Right ventricle myocardium inferior (tissue), 1 donor: Measurements from ENCODE around the gene HMSD. TPM values are rescaled to one million over a fixed set of nuclear protein-coding genes. Genes with fewer than 3 reads are reported as not detected.

Experiments
- ATAC-seq: fragments of 200-7000 bp; cut with Tn5 transposase; one replicate; pipeline ENCODE4 v1.9.1; 2020; ENCODE audit warnings: mild to moderate bottlenecking, moderate library complexity
- DNase-seq: peaks from one replicate; pipeline ENCODE4 v3.0.0; 2021; ENCODE audit errors: missing footprints
- intact Hi-C: fragments of 100-400 bp; cut with DNase I; formaldehyde crosslinking; loops from one replicate; pipeline ENCODE4 v1.11.0; 2022
- total RNA-seq: library from RNA; stranded (reverse); fragmentation: NEBNext Ultra II Directional; extraction: Animal tissue kit (Norgen Biotek cat#: 25700); gene quantifications from one replicate; pipeline ENCODE4 v1.2.1, GENCODE V29; 2021
- donor health status: DM: no; HTN: yes; CAD: no; lungs with severe emphysema.

Gene HMSD
- total RNA-seq, 1 donor from 2014 or later: not detected

GRCh38 chr18:63947051-63947790 is 1.9 kb upstream of the HMSD start:
- ATAC-seq: no peak
- intact Hi-C loops: no loop called here
- DNase-seq: no peak

GRCh38 chr18:63951302-63951705 is 2.2 kb downstream of the HMSD start:
- DNase-seq (no peak), ATAC-seq (no peak)
- intact Hi-C loops: no loop called here

GRCh38 chr18:63953811-63954210 is 4.7 kb downstream of the HMSD start:
- DNase-seq: no peak
- intact Hi-C loops: no loop called here
- no peak for ATAC-seq

- intact Hi-C loops: no loop called here
- DNase-seq (no peak), ATAC-seq (no peak)
Observed at GRCh38 chr18:63956755-63957154, 7.7 kb downstream of the HMSD start.

- ATAC-seq: no peak
- intact Hi-C loops: no loop called here
- no peak for DNase-seq
Observed at GRCh38 chr18:63960891-63961290, 11.8 kb downstream of the HMSD start.

GRCh38 chr18:63961435-63961980 is 12.4 kb downstream of the HMSD start:
- intact Hi-C loops: no loop called here
- DNase-seq (no peak), ATAC-seq (peak; percentile 37)

- intact Hi-C loops: loop anchor here (2.0 kb wide), 1 partner anchor 17 kb away; no protein-coding TSS in a partner anchor
- ATAC-seq (no peak), DNase-seq (no peak)
Observed at GRCh38 chr18:63962137-63962536, 13.0 kb downstream of the HMSD start.

GRCh38 chr18:63963615-63964256 is 14.6 kb downstream of the HMSD start:
- no peak for DNase-seq

GRCh38 chr18:63964908-63965307 is 15.8 kb downstream of the HMSD start:
- intact Hi-C loops: loop anchor here (2.0 kb wide), 1 partner anchor 30 kb away; no protein-coding TSS in a partner anchor
- ATAC-seq (no peak), DNase-seq (no peak)

More at GRCh38 chr18:63963615-63964256, 14.6 kb downstream of the HMSD start:
- ATAC-seq: no peak
- intact Hi-C loops: loop anchor here (2.0 kb wide), 2 partner anchors 15 to 31 kb away; no protein-coding TSS in a partner anchor

- ATAC-seq (no peak), DNase-seq (no peak)
- intact Hi-C loops: loop anchor here (2.0 kb wide), 1 partner anchor 29 kb away; no protein-coding TSS in a partner anchor
Observed at GRCh38 chr18:63965716-63966330, 16.7 kb downstream of the HMSD start.

- intact Hi-C loops: no loop called here
- DNase-seq: peak; percentile 97
Observed at GRCh38 chr18:63969942-63970808, 21.1 kb downstream of the HMSD start, which contains the start of gene SERPINB8. Gene SERPINB8, plus strand, starts transcription at chr18:63970081. Its CDS starts 8,228 bp downstream, at chr18:63978309.

GRCh38 chr18:63970809-63971205 is 21.7 kb downstream of the HMSD start:
- intact Hi-C loops: no loop called here
- ATAC-seq: peak; percentile 66
- peak; percentile 81 for DNase-seq

More at GRCh38 chr18:63969942-63970808, 21.1 kb downstream of the HMSD start, which contains the start of gene SERPINB8:
- peak; percentile 99 for ATAC-seq

- ATAC-seq: no peak
- intact Hi-C loops: no loop called here
- DNase-seq: peak; percentile 58
Observed at GRCh38 chr18:63971320-63972001, 22.4 kb downstream of the HMSD start.

- intact Hi-C loops: no loop called here
- DNase-seq: no peak
- ATAC-seq: no peak
Observed at GRCh38 chr18:63972002-63972376, 22.9 kb downstream of the HMSD start.

- ATAC-seq (no peak), DNase-seq (no peak)
- intact Hi-C loops: no loop called here
Observed at GRCh38 chr18:63974991-63975390, 25.9 kb downstream of the HMSD start.

- DNase-seq (no peak), ATAC-seq (no peak)
- intact Hi-C loops: no loop called here
Observed at GRCh38 chr18:63975628-63976027, 26.5 kb downstream of the HMSD start.

- intact Hi-C loops: no loop called here
- DNase-seq (no peak), ATAC-seq (no peak)
Observed at GRCh38 chr18:63977040-63977439, 27.9 kb downstream of the HMSD start.

- peak; percentile 85 for ATAC-seq
- intact Hi-C loops: loop anchor here (2.0 kb wide), 1 partner anchor 17 kb away; no protein-coding TSS in a partner anchor
- DNase-seq: no peak
Observed at GRCh38 chr18:63979409-63979920, 30.4 kb downstream of the HMSD start.
